NCI-H128 (cell line): Measurements from ENCODE around the gene RALGPS2.

Source experiments
- DNase-seq: peaks from one replicate; lab custom pipeline; 2025; ENCODE audit not compliant: unreplicated experiment; lab: John Stamatoyannopoulos, UW

Gene RALGPS2

GRCh38 chr1:178912597-178912996, 187.6 kb downstream of the RALGPS2 start:
- no peak for DNase-seq

GRCh38 chr1:178916448-178917174, 191.6 kb downstream of the RALGPS2 start:
- no peak for DNase-seq

GRCh38 chr1:178918308-178918707, 193.3 kb downstream of the RALGPS2 start:
- no peak for DNase-seq

- DNase-seq, result no peak
Observed at GRCh38 chr1:178918955-178919354, 193.9 kb downstream of the RALGPS2 start.

- DNase-seq, result no peak
Observed at GRCh38 chr1:178919581-178919980, 194.5 kb downstream of the RALGPS2 start.

GRCh38 chr1:178921499-178921898, 196.5 kb downstream of the RALGPS2 start:
- DNase-seq, result no peak

GRCh38 chr1:178923512-178923911, 198.5 kb downstream of the RALGPS2 start:
- no peak for DNase-seq

GRCh38 chr1:178926046-178926445, 201.0 kb downstream of the RALGPS2 start:
- DNase-seq, result no peak

- no peak for DNase-seq
Observed at GRCh38 chr1:178927003-178927402, 202.0 kb downstream of the RALGPS2 start.

GRCh38 chr1:178928041-178928440, 203.0 kb downstream of the RALGPS2 start:
- no peak for DNase-seq

- DNase-seq, result no peak
Observed at GRCh38 chr1:178928976-178929375, 203.9 kb downstream of the RALGPS2 start.

GRCh38 chr1:178931858-178932551, 207.0 kb downstream of the RALGPS2 start:
- no peak for DNase-seq

- DNase-seq, result no peak
Observed at GRCh38 chr1:178932552-178932906, 207.5 kb downstream of the RALGPS2 start.

GRCh38 chr1:178933105-178933561, 208.1 kb downstream of the RALGPS2 start:
- DNase-seq, result no peak

GRCh38 chr1:178933709-178934490, 208.9 kb downstream of the RALGPS2 start:
- DNase-seq, result no peak

- DNase-seq, result no peak
Observed at GRCh38 chr1:178934546-178934945, 209.5 kb downstream of the RALGPS2 start.

- no peak for DNase-seq
Observed at GRCh38 chr1:178935610-178936009, 210.6 kb downstream of the RALGPS2 start.

GRCh38 chr1:178937695-178938094, 212.7 kb downstream of the RALGPS2 start:
- no peak for DNase-seq

- DNase-seq, result no peak
Observed at GRCh38 chr1:178938101-178938958, 213.3 kb downstream of the RALGPS2 start.

- DNase-seq, result no peak
Observed at GRCh38 chr1:178938959-178939317, 213.9 kb downstream of the RALGPS2 start.
